GM18868 (cell line): Measurements from ENCODE around the gene NDUFB1.

Experiments used
- ATAC-seq: cut with Tn5 transposase; IDR thresholded peaks from one replicate; pipeline ENCODE4 v1.9.1; 2021; ENCODE audit warnings: mild to moderate bottlenecking, moderate library complexity; ENCODE audit not compliant: unreplicated experiment

Gene NDUFB1

GRCh38 chr14:92121670-92122350, at the start of gene NDUFB1, which contains the start of gene CPSF2:
Gene NDUFB1 (minus strand): TSS chr14:92121706. CDS start chr14:92117637, 4,069 bp downstream.
Gene CPSF2 (plus strand): TSS chr14:92121969. CDS start chr14:92130985, 9,016 bp downstream.
- ATAC-seq: peak; percentile 85

DNA sequence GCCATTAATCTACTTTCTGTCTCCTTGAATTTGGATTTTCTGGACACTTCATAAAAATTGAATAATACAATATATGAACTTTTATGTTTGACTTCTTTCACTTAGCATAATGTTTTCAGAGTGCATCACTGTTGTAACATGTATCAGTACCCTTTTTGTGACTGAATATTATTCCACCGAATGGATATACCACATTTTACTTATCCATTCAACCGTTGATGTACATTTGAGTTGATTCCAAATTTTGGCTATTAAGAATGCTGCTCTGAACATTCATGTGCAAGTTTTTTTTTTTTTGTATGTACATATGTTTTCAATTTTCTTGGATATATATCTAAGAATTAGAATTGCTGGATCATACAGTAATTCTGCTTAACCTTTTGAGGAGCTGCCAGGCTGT, 43.5 kb upstream of the NDUFB1 start:
- no peak for ATAC-seq

DNA sequence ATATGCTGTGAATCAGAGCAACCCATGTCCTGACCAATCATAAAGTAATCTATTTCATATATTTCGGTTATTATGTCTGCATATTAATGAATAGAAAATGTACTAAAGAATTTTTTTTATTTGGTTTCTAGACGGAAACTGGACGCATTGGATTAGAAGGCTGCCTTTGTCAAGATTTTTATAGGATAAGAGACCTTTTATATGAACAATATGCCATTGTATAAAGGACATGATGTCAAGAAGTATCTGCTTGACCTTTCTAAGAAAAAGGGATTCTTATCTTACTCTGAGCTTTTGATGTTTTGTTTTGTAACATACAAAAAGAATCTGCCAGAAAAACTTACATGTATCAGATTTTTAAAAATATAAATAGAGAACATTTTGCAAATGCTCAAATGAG, 40.0 kb upstream of the NDUFB1 start:
- no peak for ATAC-seq

- no peak for ATAC-seq
Observed at GRCh38 chr14:92160619-92161018, 39.1 kb upstream of the NDUFB1 start.

DNA sequence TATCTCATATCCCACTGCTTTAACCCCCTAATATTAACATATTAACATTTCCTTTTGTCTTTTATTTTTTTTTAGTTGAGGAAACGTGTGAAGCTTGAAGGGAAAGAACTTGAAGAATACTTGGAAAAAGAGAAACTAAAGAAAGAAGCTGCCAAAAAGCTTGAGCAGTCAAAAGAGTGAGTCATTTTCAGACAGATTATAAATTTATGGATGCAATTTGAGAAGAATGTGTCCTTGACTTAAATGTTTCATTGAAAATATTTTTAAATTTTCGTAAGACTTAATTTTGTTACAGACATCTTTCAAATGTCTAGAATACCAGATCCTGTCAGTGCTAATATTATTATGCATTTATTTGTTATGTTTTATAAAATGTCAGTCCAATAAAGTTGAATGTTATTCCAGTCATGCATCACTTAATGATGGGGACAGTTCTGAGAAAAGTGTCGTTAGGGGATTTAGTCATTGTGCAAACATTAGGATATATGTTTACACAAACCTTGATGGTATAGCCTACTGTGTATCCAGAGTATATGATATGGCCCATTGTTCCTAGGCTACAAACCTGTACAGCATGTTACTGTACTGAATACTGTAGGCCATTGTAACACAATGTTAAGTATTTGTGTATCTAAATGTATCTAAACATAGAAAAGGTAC, 32.9 kb upstream of the NDUFB1 start:
- ATAC-seq: no peak

DNA sequence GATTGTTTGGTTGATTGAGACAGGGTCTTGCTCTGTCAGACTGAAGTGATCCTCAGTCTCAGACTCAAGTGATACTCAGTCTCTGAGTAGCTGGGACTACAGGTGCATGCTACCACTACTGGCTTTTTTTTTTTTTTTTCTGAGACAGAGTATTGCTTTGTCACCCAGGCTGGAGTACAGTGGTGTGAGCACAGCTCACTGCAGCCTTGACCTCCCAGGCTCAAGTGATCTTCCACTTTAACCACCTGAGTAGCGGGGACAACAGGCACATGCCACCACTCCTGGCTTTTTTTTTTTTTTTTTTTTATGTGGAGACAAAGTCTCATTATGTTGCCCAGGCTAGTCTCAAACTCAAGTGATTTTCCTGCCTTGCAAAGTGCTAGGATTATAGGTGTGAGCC, 32.1 kb upstream of the NDUFB1 start:
- ATAC-seq: no peak

DNA sequence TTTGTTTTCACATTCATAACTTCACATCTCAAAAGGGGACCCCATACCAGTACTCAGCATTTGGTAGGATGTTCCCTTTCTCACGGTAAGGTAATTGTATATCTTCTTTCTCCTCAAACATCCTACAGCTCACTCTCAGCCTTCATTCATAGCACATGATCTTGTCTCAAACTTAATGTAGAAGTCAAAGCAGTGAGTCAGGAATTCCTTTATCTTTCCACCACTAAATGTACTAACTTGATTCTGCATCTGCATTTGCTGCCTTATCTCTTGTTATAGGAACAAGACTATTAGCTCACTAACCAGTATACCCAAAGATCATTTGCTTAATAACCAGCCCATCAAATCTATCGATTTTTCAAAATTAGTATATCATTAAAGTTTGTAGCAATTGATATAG, 23.2 kb upstream of the NDUFB1 start:
- no peak for ATAC-seq

GRCh38 chr14:92143962-92144361, 22.5 kb upstream of the NDUFB1 start:
- ATAC-seq: no peak

- ATAC-seq: no peak
Observed at GRCh38 chr14:92143309-92143708, 21.8 kb upstream of the NDUFB1 start.

DNA sequence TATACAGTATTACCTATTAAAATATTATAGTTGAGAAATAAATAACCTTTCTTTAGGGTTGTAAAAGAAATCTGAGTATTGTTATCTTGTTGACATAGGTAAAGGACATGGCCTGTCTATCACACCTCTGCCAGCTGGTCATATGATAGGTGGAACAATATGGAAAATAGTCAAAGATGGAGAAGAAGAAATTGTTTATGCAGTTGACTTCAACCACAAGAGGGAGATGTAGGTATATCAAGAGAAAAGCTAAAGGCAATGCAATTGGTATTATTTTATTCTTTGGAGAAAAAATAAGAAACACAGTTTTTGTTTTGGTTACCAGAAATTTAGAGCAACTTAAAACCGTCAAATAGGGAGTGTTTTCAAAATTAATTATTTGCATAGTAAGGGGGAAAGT, 13.8 kb upstream of the NDUFB1 start:
- no peak for ATAC-seq

GRCh38 chr14:92134456-92134855, 12.9 kb upstream of the NDUFB1 start:
- no peak for ATAC-seq

- ATAC-seq: no peak
Observed at GRCh38 chr14:92122761-92123160, 1.3 kb upstream of the NDUFB1 start.

GRCh38 chr14:92122351-92122677, 808 bp upstream of the NDUFB1 start:
- no peak for ATAC-seq

GRCh38 chr14:92121207-92121669, 268 bp downstream of the NDUFB1 start:
- peak; percentile 4 for ATAC-seq

DNA sequence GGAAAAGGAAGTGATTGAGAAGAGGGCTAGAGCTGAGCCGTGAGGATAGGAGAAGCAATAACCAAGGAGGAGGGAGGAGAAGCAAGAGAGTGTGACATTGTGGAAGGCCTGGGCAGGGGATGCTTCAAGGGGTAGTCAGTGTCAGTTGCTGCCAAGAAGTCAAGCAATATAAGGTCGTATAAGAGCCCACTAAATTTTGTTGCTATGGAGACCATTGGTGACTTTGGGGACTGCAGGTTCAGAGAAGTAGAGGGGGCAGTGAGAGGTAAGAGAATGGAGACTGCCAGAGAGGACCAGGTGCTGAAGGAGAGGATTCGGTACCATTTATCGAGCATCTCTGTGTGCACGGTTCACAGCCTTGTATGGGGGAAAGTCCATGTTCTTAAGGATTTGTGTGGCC, 12.0 kb downstream of the NDUFB1 start:
- ATAC-seq: no peak

DNA sequence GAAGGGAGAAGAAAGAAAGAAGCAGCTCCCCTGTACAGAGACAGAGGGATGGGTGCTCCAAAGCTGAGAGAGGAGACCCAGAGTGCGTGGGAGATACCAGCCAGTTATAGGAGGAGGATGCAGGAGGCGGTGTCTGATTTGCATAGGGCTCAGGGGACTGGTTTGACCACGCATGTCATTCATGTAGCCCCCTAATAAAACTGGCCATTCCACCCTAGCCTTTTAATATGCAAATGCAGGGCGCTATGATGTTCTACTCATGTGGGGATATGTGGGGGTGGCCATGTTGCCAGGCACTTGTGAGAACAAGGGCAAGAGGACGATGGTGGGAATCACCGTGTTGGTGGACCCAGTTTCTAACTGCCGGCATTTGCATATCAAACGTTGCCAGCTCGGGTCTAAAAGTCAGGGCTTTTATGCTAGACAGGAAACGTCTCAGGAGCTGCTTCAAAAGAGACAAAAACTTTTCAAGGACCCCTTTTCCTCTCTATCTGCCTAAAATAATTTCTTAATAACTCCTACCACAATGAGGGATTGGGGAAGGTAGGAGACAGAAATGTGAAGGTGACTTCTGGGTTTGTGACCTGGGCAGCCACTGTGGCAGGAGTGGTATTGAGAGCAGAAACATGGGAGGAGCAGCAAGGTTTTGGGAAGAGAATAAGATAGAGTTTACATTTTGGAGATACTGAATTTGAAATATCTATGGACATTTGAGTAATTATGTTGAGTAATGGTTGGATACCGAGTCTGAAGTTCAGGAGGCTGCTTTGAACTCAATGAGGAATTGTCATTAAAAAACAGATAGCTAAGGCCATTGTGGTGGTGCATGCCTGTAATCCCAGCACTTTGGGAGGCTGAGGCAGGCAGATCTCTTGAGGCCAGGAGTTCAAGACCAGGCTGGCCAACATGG, 12.9 kb downstream of the NDUFB1 start:
- ATAC-seq: no peak

DNA sequence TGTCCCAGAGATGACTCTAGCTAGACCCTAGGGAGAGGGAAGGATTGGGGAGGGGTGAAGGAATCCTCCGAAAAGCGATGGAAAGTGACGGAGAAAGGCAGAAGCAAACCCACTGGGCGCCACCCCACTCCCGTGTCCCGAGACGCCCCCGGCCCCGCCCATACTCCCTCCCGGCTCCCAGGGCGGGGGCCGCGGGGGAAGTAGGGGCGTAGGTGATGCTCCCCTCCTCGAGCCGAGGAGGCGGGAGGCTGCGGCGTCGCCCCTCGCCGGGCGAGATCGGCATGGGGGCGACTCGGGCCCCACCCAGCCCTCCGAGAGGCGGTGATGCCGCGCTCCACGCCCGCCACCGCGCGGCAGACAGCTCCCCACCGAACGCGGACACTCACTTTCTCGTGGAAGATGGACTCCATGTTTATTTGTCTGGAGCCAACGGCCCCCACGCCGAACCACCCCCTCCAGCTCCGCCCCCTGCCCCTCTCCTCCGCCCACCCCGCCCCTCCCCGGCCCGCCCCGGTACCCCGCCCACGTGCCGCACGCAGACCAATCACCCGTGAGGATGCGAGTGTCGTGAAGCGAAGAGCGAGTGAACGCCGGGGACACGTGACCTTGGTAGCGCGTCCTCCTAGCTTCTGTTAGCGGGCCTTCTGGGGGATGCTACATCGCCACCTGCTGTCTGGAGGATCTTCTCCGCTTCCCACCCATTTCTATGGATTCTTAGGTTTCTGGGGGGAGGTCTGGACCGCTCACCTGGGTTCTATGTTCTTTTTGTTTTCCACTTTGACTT, 15.2 kb downstream of the NDUFB1 start, which contains the start of gene ATXN3:
Gene ATXN3 (minus strand): TSS at position 440 of the 784 bp plus-strand sequence. CDS start 30 bp downstream, at position 410.
- ATAC-seq: peak; percentile 89

GRCh38 chr14:92105893-92106142, 15.7 kb downstream of the NDUFB1 start:
- ATAC-seq: no peak

DNA sequence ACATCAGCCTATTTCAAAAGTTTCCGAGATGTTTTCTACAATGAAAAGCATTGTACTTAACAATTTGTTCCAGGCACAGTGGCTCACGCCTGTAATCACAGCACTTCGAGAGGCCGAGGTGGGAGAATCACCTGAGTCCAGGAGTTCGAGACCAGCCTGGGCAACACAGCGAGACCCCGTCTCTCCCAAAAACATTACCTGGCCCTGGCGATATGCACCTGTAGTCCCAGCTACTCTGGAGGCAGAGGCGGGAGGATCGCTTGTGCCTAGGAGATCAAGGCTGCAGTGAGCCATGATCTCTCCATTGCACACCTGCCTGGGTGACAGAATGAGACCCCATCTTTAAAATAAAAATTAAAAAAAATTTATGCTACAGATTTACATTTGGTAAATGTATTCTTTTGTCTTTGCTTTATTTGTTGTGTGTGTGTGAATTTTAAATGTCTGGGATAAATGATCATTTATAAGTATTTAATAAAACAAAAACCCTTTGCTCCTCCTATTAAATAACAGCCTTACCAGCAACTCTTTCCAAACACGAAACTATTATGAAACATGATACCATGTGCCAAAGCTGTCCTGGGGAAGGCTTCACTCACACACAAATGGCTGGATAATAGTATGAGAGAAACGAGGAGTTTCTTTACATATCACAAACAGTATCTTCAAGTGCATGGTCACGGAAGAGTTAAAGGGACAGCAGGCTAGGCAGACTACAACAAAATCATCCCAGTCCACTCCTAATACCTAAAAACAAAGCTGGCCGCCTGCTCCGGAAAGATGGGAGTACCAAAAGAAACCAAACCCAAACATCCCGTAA, 16.2 kb downstream of the NDUFB1 start:
- ATAC-seq: no peak

DNA sequence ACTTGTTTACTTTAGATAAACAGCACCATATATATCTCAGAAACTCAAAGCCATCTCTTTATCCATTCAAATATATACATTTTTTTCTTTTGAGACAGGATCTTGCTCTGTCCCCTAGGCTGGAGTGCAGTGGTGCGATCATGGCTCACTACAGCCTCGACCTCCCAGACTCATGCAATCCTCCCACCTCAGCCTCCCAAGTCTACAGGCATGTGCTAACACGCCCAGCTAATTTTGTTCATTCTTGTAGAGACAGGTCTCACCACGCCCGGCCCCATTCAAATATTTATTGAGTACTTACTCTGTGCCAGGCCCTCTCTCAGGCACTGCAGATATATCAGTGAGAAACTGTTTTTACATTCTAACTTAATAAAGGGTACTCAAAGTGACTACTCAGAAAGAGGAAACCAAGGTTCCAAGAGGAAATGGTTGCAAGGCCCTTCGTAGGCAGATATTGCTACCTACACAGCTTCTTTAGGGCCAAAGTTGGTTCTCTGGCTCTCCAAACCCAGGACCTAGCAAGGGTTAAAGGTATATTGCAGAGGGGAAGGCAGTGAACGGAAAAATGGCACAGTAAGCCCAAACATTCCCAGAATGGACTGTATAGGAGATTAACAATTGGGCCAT, 18.0 kb downstream of the NDUFB1 start:
- ATAC-seq: no peak
